ENCODE results near the gene FRG1.
"Not testable (repeated sequence)": the region's sequence is repeated elsewhere in the genome, so short reads cannot be mapped to it uniquely, and the experiment has no call there.

- TF ChIP-seq, protein P1, sequence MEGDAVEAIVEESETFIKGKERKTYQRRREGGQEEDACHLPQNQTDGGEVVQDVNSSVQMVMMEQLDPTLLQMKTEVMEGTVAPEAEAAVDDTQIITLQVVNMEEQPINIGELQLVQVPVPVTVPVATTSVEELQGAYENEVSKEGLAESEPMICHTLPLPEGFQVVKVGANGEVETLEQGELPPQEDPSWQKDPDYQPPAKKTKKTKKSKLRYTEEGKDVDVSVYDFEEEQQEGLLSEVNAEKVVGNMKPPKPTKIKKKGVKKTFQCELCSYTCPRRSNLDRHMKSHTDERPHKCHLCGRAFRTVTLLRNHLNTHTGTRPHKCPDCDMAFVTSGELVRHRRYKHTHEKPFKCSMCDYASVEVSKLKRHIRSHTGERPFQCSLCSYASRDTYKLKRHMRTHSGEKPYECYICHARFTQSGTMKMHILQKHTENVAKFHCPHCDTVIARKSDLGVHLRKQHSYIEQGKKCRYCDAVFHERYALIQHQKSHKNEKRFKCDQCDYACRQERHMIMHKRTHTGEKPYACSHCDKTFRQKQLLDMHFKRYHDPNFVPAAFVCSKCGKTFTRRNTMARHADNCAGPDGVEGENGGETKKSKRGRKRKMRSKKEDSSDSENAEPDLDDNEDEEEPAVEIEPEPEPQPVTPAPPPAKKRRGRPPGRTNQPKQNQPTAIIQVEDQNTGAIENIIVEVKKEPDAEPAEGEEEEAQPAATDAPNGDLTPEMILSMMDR (IDR thresholded peaks at IDR 0.05 in 8 of 11, conservative IDR thresholded peaks at IDR 0.05 in 3 of 11) = not testable (repeated sequence)
- TF ChIP-seq POLR2AphosphoS5, POLR2A (IDR thresholded peaks at IDR 0.05): not testable (repeated sequence)
These were observed 39.6 kb downstream of the FRG1 start for GRCh38 chr4:189980292-189980691.

Data from spleen (tissue), 7 donors.